Iris pigment epithelial cell (primary cell): ENCODE data around the gene WWOX.

Source experiments
- DNase-seq: peaks from one replicate; pipeline ENCODE4 v3.0.0-alpha.2; 2011; ENCODE audit warnings: low read depth

Gene WWOX

GRCh38 chr16:78105517-78105916 is 6.1 kb downstream of the WWOX start:
- no peak for DNase-seq

- DNase-seq: no peak
Observed at GRCh38 chr16:78106686-78107085, 7.2 kb downstream of the WWOX start.

- DNase-seq: no peak
Observed at GRCh38 chr16:78108451-78108850, 9.0 kb downstream of the WWOX start.

GRCh38 chr16:78113258-78113657 is 13.8 kb downstream of the WWOX start:
- no peak for DNase-seq

- DNase-seq: no peak
Observed at GRCh38 chr16:78115659-78116058, 16.2 kb downstream of the WWOX start.

GRCh38 chr16:78116946-78117345 is 17.5 kb downstream of the WWOX start:
- no peak for DNase-seq

- DNase-seq: no peak
Observed at GRCh38 chr16:78117391-78117790, 17.9 kb downstream of the WWOX start.

- DNase-seq: no peak
Observed at GRCh38 chr16:78118469-78119025, 19.1 kb downstream of the WWOX start.

- peak; percentile 51 for DNase-seq
Observed at GRCh38 chr16:78122774-78123315, 23.4 kb downstream of the WWOX start.

- DNase-seq: no peak
Observed at GRCh38 chr16:78125112-78125844, 25.8 kb downstream of the WWOX start.

GRCh38 chr16:78126662-78127061 is 27.2 kb downstream of the WWOX start:
- DNase-seq: no peak

GRCh38 chr16:78127130-78127529 is 27.7 kb downstream of the WWOX start:
- DNase-seq: peak; percentile 20

- no peak for DNase-seq
Observed at GRCh38 chr16:78128913-78129312, 29.5 kb downstream of the WWOX start.

GRCh38 chr16:78129349-78129748 is 29.9 kb downstream of the WWOX start:
- no peak for DNase-seq

GRCh38 chr16:78130083-78130608 is 30.7 kb downstream of the WWOX start:
- no peak for DNase-seq

GRCh38 chr16:78130950-78131349 is 31.5 kb downstream of the WWOX start:
- no peak for DNase-seq

- no peak for DNase-seq
Observed at GRCh38 chr16:78133919-78134318, 34.5 kb downstream of the WWOX start.

GRCh38 chr16:78134944-78135619 is 35.6 kb downstream of the WWOX start:
- DNase-seq: no peak

- DNase-seq: no peak
Observed at GRCh38 chr16:78137179-78137578, 37.7 kb downstream of the WWOX start.

- no peak for DNase-seq
Observed at GRCh38 chr16:78137782-78138616, 38.5 kb downstream of the WWOX start.

GRCh38 chr16:78140818-78141466 is 41.5 kb downstream of the WWOX start:
- DNase-seq: no peak
